Transverse colon (tissue), 4 donors: Measurements from ENCODE around the gene ZNF124. TPM values are rescaled to one million over a fixed set of nuclear protein-coding genes. Genes with fewer than 3 reads are reported as not detected.

Experiments used
- DNase-seq: peaks from one replicate; pipeline ENCODE4 v3.0.0-alpha.2; 2019
- H3K27ac ChIP-seq, 4 donors: fragments of 200-600 bp; sonication (generic); 2 replicates each; pipeline ENCODE4 v1.5.1; 2016 to 2018; ENCODE audit warnings: inconsistent platforms in 4 of 4
- H3K27me3 ChIP-seq: fragments of 200-600 bp; sonication (generic); 2 replicates; pipeline ENCODE4 v1.5.1; 2017; ENCODE audit warnings: inconsistent platforms
- H3K36me3 ChIP-seq, 4 donors: fragments of 200-600 bp; sonication (generic); 2 replicates each; pipeline ENCODE4 v1.5.1; 2017 to 2019; ENCODE audit warnings: inconsistent platforms in 4 of 4
- H3K4me1 ChIP-seq, 4 donors: fragments of 200-600 bp; sonication (generic); 2 replicates each; pipeline ENCODE4 v1.5.1; 2017 to 2020; ENCODE audit warnings: inconsistent platforms in 4 of 4
- H3K4me3 ChIP-seq, 4 donors: fragments of 200-600 bp; sonication (generic); 1 replicate in 1 of 4; 2 replicates in 3 of 4; pipeline versions ENCODE4 v1.5.1 to v1.6.1; 2017 to 2019; ENCODE audit warnings: inconsistent platforms in 4 of 4
- H3K9me3 ChIP-seq, 2 donors: fragments of 200-600 bp; sonication (generic); 2 replicates each; pipeline ENCODE4 v1.5.1; 2017 to 2019; ENCODE audit warnings: inconsistent platforms in 2 of 2
- EP300 ChIP-seq: sonication (generic); formaldehyde crosslinking; IDR thresholded peaks from one replicate; pipeline ENCODE4 v1.6.1; 2017; ENCODE audit warnings: antibody characterized with exemption, low read depth
- POLR2A ChIP-seq: fragments of 450-650 bp; IDR thresholded peaks from one replicate; pipeline ENCODE4 v1.6.1; 2016; ENCODE audit warnings: antibody characterized with exemption, mild to moderate bottlenecking, moderate library complexity
- POLR2AphosphoS5 ChIP-seq, 3 donors: sonication (generic); formaldehyde crosslinking; IDR thresholded peaks; one replicate each; pipeline ENCODE4 v1.6.1; 2016; ENCODE audit warnings: antibody characterized with exemption in 3 of 3
- WGBS, 2 donors: methylation state at CpG; one replicate each; pipeline ENCODE4 v1.1.5; 2018; ENCODE audit warnings: low coverage in 1 of 2; 5-methylcytosine and 5-hydroxymethylcytosine counted together
- in situ Hi-C, 4 donors: fragments of 200-750 bp; cut with MboI; loops; one replicate each; pipeline versions ENCODE4 v1.15.0 to v1.15.1; 2017; ENCODE audit warnings: low sequenced_read_pairs in 3 of 4, low pct_ligation_motif_present in 1 of 4, low pct_unique_long_range_greater_than_20kb in 1 of 4
- intact Hi-C: fragments of 100-400 bp; cut with DNase I; formaldehyde crosslinking; loops from one replicate; pipeline ENCODE4 v1.15.1; 2023; ENCODE audit warnings: low total_unique reads
- total RNA-seq, 4 donors: library from RNA; depleted of rRNA; stranded (reverse); fragments of >200 nt; gene quantifications; one replicate each; pipeline ENCODE4 v1.1.0, GENCODE V29; 2016
- TF ChIP-seq, protein P1 (sequence below), 5 experiments: fragments of 200-600 bp in 3 of 5; fragments of 450-650 bp in 2 of 5; sonication (generic) in 3 of 5; IDR thresholded peaks; 1 replicate in 2 of 5; 2 replicates in 3 of 5; pipeline ENCODE4 v1.5.1; 2016 to 2017; ENCODE audit warnings: antibody characterized with exemption in 5 of 5, inconsistent platforms in 3 of 5, mild to moderate bottlenecking in 2 of 5, moderate library complexity in 1 of 5

Gene ZNF124
- total RNA-seq, 4 donors from 2014 or later: 27.5 to 61.1 (median 41.5) TPM

DNA sequence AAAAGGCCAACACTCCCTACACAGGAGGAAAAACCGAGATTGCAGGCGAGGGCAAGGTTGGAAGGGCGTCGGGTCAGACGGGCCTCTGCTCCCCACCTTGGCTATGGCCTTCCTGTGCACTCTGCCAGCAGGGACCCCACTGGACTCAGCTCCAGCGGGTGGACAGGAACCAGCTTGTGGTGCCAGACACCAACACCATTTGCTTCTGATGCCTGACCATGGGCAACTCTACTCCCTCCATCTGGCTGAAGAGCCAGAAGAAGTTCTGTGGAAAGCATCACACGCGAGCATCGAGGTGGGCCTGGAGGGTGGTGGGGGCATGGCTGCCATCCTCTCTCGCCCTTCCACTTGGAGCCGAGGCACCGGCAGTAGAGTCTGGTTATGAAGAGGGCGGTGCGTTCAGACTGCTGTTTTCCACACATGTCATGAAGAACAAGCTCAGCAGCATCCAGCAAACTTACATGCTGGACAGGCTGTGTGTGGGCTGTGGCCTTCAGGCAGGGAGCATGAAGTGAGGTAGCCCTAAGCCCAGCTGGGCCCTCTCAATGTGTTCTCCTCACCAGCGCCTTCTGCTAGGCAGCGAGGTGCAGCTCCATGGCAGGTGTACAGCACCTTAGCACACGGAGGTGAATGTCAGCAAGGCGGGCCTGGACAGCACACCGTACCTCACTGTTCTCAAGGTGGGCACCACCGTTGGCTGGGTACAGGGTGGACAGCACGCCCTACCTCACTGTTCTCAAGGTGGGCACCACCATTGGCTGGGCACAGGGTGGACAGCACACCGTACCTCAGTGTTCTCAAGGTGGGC lies 52.0 kb downstream of the ZNF124 start:
- intact Hi-C loops (no loop called here), in situ Hi-C loops (no loop called here)
- Histone ChIP-seq H3K36me3 (no peaks in the 10 kb centered on the region), H3K4me1 (no peaks in the 10 kb centered on the region), H3K27ac (no peak overlapping the region), H3K4me3 (no peak overlapping the region), H3K27me3 (no peaks in the 10 kb centered on the region), H3K9me3 (no peaks in the 10 kb centered on the region)
- DNase-seq: no peak
- TF ChIP-seq, protein P1, sequence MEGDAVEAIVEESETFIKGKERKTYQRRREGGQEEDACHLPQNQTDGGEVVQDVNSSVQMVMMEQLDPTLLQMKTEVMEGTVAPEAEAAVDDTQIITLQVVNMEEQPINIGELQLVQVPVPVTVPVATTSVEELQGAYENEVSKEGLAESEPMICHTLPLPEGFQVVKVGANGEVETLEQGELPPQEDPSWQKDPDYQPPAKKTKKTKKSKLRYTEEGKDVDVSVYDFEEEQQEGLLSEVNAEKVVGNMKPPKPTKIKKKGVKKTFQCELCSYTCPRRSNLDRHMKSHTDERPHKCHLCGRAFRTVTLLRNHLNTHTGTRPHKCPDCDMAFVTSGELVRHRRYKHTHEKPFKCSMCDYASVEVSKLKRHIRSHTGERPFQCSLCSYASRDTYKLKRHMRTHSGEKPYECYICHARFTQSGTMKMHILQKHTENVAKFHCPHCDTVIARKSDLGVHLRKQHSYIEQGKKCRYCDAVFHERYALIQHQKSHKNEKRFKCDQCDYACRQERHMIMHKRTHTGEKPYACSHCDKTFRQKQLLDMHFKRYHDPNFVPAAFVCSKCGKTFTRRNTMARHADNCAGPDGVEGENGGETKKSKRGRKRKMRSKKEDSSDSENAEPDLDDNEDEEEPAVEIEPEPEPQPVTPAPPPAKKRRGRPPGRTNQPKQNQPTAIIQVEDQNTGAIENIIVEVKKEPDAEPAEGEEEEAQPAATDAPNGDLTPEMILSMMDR (IDR thresholded peaks at IDR 0.05): no peak
- TF ChIP-seq POLR2A (no peak), EP300 (no peak), POLR2AphosphoS5 (IDR thresholded peaks at IDR 0.05) (no peak)
- WGBS, 2 donors: 93% methylated on average over 21 of the region's 22 CpGs; no CpG with 5 or more reads in 1 of the 2 donors

DNA sequence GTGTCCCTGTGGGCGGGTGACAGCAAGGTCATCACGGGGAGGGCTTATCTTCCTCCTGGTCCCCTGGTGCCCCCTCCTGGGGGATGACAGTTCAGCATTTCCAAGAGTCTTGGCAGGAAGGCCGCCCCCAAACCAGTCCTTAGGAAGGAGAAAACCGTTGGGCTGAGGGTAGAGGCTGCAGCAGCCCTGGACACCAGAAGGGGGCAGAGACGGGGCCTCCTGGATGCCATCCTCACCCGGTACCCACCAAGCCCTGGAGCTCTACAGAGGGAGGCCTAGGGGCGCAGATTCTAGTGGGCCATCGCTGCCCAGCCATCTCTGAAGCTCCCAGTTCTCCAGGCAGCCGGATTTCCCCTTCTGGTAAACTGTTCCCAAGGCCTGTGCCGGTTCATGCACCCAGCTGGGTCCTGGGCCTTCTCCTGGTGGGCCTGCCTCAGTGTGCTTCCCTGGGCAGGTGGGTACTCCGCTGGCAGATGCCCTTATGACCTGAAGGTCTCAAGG lies 52.8 kb downstream of the ZNF124 start:
- no peaks in the 10 kb centered on the region for H3K36me3 ChIP-seq
- no peak for DNase-seq
- in situ Hi-C loops: no loop called here
- H3K27me3 ChIP-seq: no peaks in the 10 kb centered on the region
- H3K4me3 ChIP-seq: no peak overlapping the region
- H3K4me1 ChIP-seq: no peaks in the 10 kb centered on the region
- H3K27ac ChIP-seq: no peak overlapping the region
- TF ChIP-seq POLR2A (no peak), POLR2AphosphoS5 (IDR thresholded peaks at IDR 0.05) (no peak), EP300 (no peak)
- TF ChIP-seq, protein P1 (IDR thresholded peaks at IDR 0.05): no peak
- no peaks in the 10 kb centered on the region for H3K9me3 ChIP-seq
- intact Hi-C loops: no loop called here
- WGBS, 2 donors: 75% methylated on average over 8 of the region's 11 CpGs; no CpG with 5 or more reads in 1 of the 2 donors

- H3K4me3 ChIP-seq: no peak overlapping the region
- no peaks in the 10 kb centered on the region for H3K27me3 ChIP-seq
- in situ Hi-C loops (no loop called here), intact Hi-C loops (no loop called here)
- 99% methylated on average over 9 of the region's 12 CpGs; no CpG with 5 or more reads in 1 of the 2 donors for WGBS, 2 donors
- H3K27ac ChIP-seq: no peak overlapping the region
- peaks cover 0 to 10% (median 6%) of the 10 kb centered on the region in 4 donors for H3K4me1 ChIP-seq
- H3K9me3 ChIP-seq: no peaks in the 10 kb centered on the region
- TF ChIP-seq POLR2AphosphoS5 (IDR thresholded peaks at IDR 0.05) (no peak), EP300 (no peak), POLR2A (no peak)
- TF ChIP-seq, protein P1 (IDR thresholded peaks at IDR 0.05): no peak
- DNase-seq: no peak
- no peaks in the 10 kb centered on the region for H3K36me3 ChIP-seq
Measured at GRCh38 chr1:247115545-247115944, 56.3 kb downstream of the ZNF124 start.

DNA sequence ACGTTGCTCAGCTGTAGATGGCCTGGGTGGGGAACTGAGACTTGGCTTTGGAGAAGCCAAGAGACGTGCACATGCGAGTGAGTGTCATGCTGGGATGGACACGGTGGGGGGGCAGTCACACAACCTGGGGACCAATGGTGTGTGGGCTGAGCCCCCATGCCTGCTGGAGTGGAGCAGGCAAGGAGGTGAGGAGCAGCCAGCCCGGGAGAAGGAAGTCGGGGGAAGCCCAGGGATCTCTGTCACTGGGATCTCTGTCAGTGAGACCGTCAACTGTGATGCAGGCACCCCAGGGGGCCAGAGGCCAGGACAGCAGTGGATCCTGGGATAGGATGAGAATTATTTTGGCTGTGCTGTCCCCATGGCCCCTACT lies 56.7 kb downstream of the ZNF124 start:
- 67 to 80% methylated on average over 1 to 7 of the region's 7 CpGs for WGBS, 2 donors
- TF ChIP-seq, protein P1 (IDR thresholded peaks at IDR 0.05): no peak
- no peak for TF ChIP-seq POLR2A
- TF ChIP-seq POLR2AphosphoS5 (IDR thresholded peaks at IDR 0.05): no peak
- no peak for TF ChIP-seq EP300
- Histone ChIP-seq H3K9me3 (no peaks in the 10 kb centered on the region), H3K4me1 (peaks cover 0 to 14% (median 6%) of the 10 kb centered on the region in 4 donors), H3K4me3 (no peak overlapping the region), H3K27me3 (no peaks in the 10 kb centered on the region), H3K27ac (no peak overlapping the region), H3K36me3 (no peaks in the 10 kb centered on the region)
- no peak for DNase-seq
- in situ Hi-C loops (no loop called here), intact Hi-C loops (no loop called here)
